Hepatocyte (in vitro differentiated cells): ENCODE measurements around the gene GPR39.

Source experiments
- CTCF ChIP-seq: fragments of 200-600 bp; sonication (generic); IDR thresholded peaks from 2 replicates; pipeline ENCODE4 v1.5.1; 2016; ENCODE audit warnings: antibody characterized with exemption, mild to moderate bottlenecking; ENCODE audit not compliant: poor library complexity
- EZH2 ChIP-seq: fragments of 200-600 bp; sonication (generic); IDR thresholded peaks from 2 replicates; pipeline ENCODE4 v1.6.1; 2016; ENCODE audit warnings: antibody characterized with exemption, mild to moderate bottlenecking, borderline replicate concordance

GRCh38 chr2:132387126-132387525 lies 29.5 kb upstream of the GPR39 start:
- TF ChIP-seq CTCF = no peak
- no peak for TF ChIP-seq EZH2
